C4-2B (cell line): ENCODE measurements around the gene MET.

Experiments used
- ZFX ChIP-seq: fragments of 450-650 bp; IDR thresholded peaks from 2 replicates; pipeline ENCODE4 v1.6.1; 2017
- TF ChIP-seq, protein P1 (sequence below): fragments of 450-650 bp; conservative IDR thresholded peaks from 2 replicates; pipeline ENCODE4 v1.5.1; 2017; ENCODE audit warnings: mild to moderate bottlenecking

DNA sequence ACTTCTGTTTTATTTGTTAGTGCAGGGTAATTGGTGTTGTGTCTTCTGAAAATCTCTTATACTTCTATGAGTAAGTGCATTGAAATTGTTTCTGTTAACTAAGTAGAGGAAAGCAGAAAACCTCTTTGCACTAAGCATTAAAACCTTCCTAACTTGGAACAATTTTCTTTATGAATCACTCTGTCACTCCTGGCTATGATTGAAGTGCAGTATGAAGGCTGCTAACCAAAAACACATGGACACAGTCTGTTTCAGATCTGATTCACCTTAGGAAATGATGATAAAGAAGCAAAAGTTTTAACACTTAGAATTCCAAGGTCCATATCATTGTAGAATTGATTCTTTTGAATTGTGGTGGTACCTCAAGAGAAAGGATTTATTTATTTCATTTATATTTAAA lies 41.9 kb downstream of the MET start:
- TF ChIP-seq, protein P1, sequence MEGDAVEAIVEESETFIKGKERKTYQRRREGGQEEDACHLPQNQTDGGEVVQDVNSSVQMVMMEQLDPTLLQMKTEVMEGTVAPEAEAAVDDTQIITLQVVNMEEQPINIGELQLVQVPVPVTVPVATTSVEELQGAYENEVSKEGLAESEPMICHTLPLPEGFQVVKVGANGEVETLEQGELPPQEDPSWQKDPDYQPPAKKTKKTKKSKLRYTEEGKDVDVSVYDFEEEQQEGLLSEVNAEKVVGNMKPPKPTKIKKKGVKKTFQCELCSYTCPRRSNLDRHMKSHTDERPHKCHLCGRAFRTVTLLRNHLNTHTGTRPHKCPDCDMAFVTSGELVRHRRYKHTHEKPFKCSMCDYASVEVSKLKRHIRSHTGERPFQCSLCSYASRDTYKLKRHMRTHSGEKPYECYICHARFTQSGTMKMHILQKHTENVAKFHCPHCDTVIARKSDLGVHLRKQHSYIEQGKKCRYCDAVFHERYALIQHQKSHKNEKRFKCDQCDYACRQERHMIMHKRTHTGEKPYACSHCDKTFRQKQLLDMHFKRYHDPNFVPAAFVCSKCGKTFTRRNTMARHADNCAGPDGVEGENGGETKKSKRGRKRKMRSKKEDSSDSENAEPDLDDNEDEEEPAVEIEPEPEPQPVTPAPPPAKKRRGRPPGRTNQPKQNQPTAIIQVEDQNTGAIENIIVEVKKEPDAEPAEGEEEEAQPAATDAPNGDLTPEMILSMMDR = no peak
- no peak for TF ChIP-seq ZFX
